ENCODE results near the gene ASAP3.

Gene ASAP3

GRCh38 chr1:23483321-23484252 lies at the start of gene ASAP3:
Gene ASAP3, minus strand, starts transcription at chr1:23484179. Its CDS starts 46 bp downstream, at chr1:23484133.
- DNase-seq: peak; percentile 86

GRCh38 chr1:23533246-23534023 lies 49.5 kb upstream of the ASAP3 start:
- DNase-seq: no peak

- DNase-seq: no peak
Observed at GRCh38 chr1:23531562-23532094, 47.6 kb upstream of the ASAP3 start.

- peak; percentile 94 for DNase-seq
Observed at GRCh38 chr1:23530747-23531561, 47.0 kb upstream of the ASAP3 start, which contains the start of gene E2F2. Gene E2F2, minus strand, starts transcription at chr1:23531233. Its CDS starts 440 bp downstream, at chr1:23530793.

GRCh38 chr1:23530087-23530746 lies 46.2 kb upstream of the ASAP3 start:
- DNase-seq: no peak

- no peak for DNase-seq
Observed at GRCh38 chr1:23529146-23530086, 45.4 kb upstream of the ASAP3 start.

GRCh38 chr1:23528250-23528978 lies 44.4 kb upstream of the ASAP3 start:
- DNase-seq: peak; percentile 85

- no peak for DNase-seq
Observed at GRCh38 chr1:23527900-23528249, 43.9 kb upstream of the ASAP3 start.

- DNase-seq: no peak
Observed at GRCh38 chr1:23527366-23527765, 43.4 kb upstream of the ASAP3 start.

GRCh38 chr1:23526329-23527041 lies 42.5 kb upstream of the ASAP3 start:
- no peak for DNase-seq

- no peak for DNase-seq
Observed at GRCh38 chr1:23525558-23526250, 41.7 kb upstream of the ASAP3 start.

- peak; percentile 66 for DNase-seq
Observed at GRCh38 chr1:23524716-23525401, 40.9 kb upstream of the ASAP3 start.

- no peak for DNase-seq
Observed at GRCh38 chr1:23524163-23524562, 40.2 kb upstream of the ASAP3 start.

- no peak for DNase-seq
Observed at GRCh38 chr1:23522244-23522982, 38.4 kb upstream of the ASAP3 start.

- DNase-seq: no peak
Observed at GRCh38 chr1:23521588-23521987, 37.6 kb upstream of the ASAP3 start.

- no peak for DNase-seq
Observed at GRCh38 chr1:23517581-23517980, 33.6 kb upstream of the ASAP3 start.

- DNase-seq: no peak
Observed at GRCh38 chr1:23515905-23516304, 31.9 kb upstream of the ASAP3 start.

All from right forelimb (tissue), 1 donor.